GM18517 (cell line): Measurements from ENCODE around the gene ZNF407.
"Not testable (repeated sequence)": the region's sequence is repeated elsewhere in the genome, so short reads cannot be mapped to it uniquely, and the experiment has no call there.

ENCODE experiments used
- ATAC-seq: cut with Tn5 transposase; IDR thresholded peaks from one replicate; pipeline ENCODE4 v1.9.1; 2021; ENCODE audit warnings: mild to moderate bottlenecking, moderate library complexity; ENCODE audit not compliant: unreplicated experiment

Gene ZNF407

GRCh38 chr18:75081486-75081885 lies 483.8 kb downstream of the ZNF407 start:
- no peak for ATAC-seq

GRCh38 chr18:75083131-75083530 lies 485.5 kb downstream of the ZNF407 start:
- no peak for ATAC-seq

- no peak for ATAC-seq
These were observed 486.1 kb downstream of the ZNF407 start for GRCh38 chr18:75083761-75084160.

- not testable (repeated sequence) for ATAC-seq
These were observed 488.0 kb downstream of the ZNF407 start for GRCh38 chr18:75085676-75086075.

- ATAC-seq: no peak
These were observed 488.9 kb downstream of the ZNF407 start for GRCh38 chr18:75086494-75087034.

- no peak for ATAC-seq
These were observed 489.7 kb downstream of the ZNF407 start for GRCh38 chr18:75087119-75088020.

- no peak for ATAC-seq
These were observed 490.4 kb downstream of the ZNF407 start for GRCh38 chr18:75088021-75088506.

- no peak for ATAC-seq
These were observed 491.0 kb downstream of the ZNF407 start for GRCh38 chr18:75088622-75089211.

- ATAC-seq: no peak
These were observed 492.2 kb downstream of the ZNF407 start for GRCh38 chr18:75089748-75090327.

GRCh38 chr18:75090336-75090735 lies 492.7 kb downstream of the ZNF407 start:
- no peak for ATAC-seq

- ATAC-seq: no peak
These were observed 500.0 kb downstream of the ZNF407 start for GRCh38 chr18:75097491-75098225.

- ATAC-seq: no peak
These were observed 503.4 kb downstream of the ZNF407 start for GRCh38 chr18:75100832-75101630.

GRCh38 chr18:75101916-75102315 lies 504.2 kb downstream of the ZNF407 start:
- no peak for ATAC-seq

- not testable (repeated sequence) for ATAC-seq
These were observed 506.4 kb downstream of the ZNF407 start for GRCh38 chr18:75104029-75104428.

- no peak for ATAC-seq
These were observed 506.8 kb downstream of the ZNF407 start for GRCh38 chr18:75104483-75104882.

- ATAC-seq: no peak
These were observed 508.0 kb downstream of the ZNF407 start for GRCh38 chr18:75105551-75106254.

- no peak for ATAC-seq
These were observed 509.1 kb downstream of the ZNF407 start for GRCh38 chr18:75106746-75107145.

- ATAC-seq: no peak
These were observed 509.7 kb downstream of the ZNF407 start for GRCh38 chr18:75107196-75107930.

GRCh38 chr18:75107931-75108276 lies 510.2 kb downstream of the ZNF407 start:
- no peak for ATAC-seq
